Measurements from ENCODE around the gene C2orf68.
"Not testable (repeated sequence)": the region's sequence is repeated elsewhere in the genome, so short reads cannot be mapped to it uniquely, and the experiment has no call there.

C2orf68 gene

DNA sequence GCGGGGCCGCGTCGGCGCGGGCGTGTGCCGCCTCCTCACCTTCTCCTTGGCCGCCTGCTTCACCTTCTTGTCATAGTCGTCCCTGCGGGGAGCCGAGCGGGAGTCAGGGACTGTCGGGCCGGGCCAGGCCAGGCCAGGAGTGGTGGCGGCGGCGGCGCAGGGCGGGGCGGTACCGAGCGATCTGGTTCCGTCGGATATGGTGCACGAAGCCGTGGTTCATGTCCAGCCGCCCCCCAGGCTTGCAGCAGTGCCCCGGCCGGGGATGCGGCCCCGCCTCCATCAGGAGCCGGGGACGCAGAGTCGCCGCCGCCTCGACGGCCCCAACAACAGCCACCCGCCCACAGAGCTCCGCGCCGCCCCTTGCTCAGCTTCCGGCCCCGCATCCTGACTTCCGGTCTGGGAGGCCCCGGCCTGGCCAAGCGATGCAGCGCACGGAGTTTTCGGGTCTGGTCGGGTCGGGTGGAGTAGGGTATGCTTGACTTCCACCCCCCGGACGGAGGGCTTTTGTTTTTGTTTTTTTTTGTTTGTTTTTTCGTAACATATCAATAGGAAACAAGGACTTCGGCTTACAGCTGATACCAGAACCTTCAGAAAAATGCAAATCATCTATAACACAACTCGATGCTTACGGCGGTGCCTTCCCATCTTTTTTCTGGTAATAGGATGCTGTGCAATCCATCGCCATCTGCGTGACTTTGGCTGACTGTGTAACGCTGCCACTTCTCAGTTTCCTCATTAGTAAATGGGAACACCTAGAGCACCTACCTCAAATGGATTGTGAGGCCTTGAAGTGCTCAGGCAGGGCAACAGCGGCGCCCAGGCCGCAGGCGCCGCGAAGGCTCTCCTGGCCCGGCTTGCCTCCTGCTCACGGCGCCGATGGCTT lies at the start of gene C2orf68:
TSS of gene C2orf68 (minus strand) at position 362 of the 883 bp plus-strand sequence. CDS start at position 280, 82 bp downstream.
- DNase-seq (peak; percentile 94), ATAC-seq (peak; percentile 78)

GRCh38 chr2:85661139-85661858 lies 49.4 kb upstream of the C2orf68 start:
- DNase-seq (no peak), ATAC-seq (no peak)

- ATAC-seq (no peak), DNase-seq (no peak)
Observed at GRCh38 chr2:85660725-85661124, 48.9 kb upstream of the C2orf68 start.

- not testable (repeated sequence) for DNase-seq
Observed at GRCh38 chr2:85660301-85660700, 48.4 kb upstream of the C2orf68 start.

DNA sequence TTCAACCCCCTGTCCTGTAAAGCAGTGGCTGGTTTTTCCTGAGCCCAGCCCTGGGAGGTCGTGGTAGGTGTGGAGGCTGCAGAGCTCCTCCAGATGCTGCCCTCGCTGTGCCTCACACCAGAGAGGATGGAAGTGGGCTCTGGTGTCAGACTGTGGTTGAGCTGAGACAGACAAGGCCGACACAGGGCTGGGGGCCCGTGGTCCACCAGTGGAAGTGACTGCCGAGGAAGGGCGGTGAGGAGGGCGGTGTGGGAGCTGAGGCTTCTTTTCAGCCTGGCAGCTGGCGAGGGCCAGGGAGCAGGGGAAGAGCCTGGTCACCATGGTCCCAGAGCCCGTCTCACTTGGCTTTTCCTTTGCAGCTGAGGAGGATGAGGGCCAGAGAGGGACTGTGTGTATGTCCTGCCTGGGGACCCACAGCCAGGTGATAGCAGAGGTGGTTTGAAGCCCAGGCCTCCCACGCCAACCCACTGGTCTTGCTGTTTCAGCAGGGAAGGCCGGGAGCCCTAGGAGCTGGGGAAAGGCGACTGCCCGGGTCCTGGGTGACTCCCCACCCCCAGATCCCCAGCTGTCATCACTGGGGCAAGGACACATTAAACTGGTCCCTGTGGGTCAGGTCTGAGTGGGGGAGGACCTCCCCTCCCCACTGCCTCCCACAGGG lies 47.6 kb upstream of the C2orf68 start:
- ATAC-seq: peak; percentile 16

More at GRCh38 chr2:85660301-85660700, 48.4 kb upstream of the C2orf68 start:
- not testable (repeated sequence) for ATAC-seq

DNA sequence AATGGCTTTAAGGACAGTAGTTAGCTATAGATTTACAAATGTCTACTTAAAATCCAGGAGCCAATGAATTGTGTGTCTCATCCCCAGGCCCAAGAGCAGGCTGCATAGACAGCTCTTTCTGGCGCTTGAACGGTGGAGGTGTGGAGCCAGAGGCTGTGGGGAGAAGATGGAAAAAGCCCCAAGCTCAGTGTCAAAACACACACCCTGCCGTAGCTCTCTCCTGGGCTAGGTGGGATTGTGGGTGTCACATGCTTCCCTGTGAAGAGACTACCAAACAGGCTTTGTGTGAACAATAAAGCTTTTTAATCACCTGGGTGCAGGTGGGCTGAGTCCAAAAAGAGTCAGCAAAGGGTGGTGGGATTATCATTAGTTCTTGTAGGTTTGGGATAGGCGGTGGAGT lies 45.5 kb upstream of the C2orf68 start:
- ATAC-seq, DNase-seq: not testable (repeated sequence)

More for the DNA sequence above, 47.6 kb upstream of the C2orf68 start:
- no peak for DNase-seq

DNA sequence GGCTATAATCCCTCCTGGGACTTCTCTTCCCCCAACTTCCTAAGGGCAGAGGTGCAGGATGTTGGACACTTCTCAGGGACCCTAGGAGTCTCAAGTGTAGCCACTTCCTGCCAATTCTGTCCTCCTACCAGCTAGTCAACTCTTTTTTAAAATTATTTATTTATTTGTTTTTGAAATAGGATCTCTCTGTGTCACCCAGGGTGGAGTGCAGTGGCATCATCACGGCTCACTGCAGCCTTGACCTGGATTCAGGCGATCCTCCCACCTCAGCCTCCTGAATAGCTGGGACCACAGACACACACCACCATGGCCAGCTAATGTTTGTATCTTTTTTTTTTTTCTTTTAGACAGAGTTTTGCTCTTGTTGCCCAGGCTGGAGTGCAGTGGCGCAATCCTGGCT lies 44.6 kb upstream of the C2orf68 start:
- ATAC-seq: no peak
- DNase-seq: no peak

DNA sequence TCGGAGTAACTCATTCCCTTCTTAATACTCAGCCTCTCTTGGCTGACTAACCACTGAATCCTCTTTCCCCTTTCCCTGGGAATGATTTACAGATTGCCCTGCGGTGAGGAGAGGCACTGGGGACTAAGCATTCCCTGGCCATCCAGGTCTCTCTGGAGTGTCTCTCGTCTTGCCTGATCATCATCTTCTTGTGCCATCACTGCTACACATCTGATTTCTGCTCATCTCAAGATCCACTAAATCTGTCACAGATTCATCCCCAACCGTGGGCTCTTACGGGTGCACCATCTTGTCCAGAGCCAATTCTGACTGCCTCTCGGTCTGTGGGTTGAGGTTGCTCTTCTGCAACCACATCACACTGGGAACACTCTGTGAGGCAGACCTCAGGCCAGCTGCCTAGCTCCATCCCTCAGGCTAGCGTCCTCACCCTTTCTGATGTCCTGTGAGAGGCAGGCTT lies 44.1 kb upstream of the C2orf68 start:
- ATAC-seq: no peak
- DNase-seq: no peak

DNA sequence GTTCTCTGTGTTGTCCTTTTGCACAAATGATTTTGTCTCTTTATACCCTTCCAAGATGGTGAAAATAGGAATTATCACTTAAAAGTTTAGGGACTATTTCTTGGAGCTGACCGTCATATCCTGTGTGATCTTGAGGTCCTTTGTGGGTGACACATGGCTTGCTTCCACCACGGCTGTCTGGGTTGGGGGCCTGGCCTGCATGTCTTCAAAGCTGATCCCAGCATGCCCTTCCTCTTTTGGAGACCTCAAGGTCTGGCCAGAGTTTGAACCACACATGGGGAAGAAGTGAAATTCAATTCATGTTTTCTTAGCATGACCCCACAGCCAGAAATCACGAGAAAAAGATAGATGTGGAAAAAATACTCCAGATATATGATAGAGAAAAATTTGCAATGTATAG lies 42.1 kb upstream of the C2orf68 start:
- no peak for ATAC-seq

DNA sequence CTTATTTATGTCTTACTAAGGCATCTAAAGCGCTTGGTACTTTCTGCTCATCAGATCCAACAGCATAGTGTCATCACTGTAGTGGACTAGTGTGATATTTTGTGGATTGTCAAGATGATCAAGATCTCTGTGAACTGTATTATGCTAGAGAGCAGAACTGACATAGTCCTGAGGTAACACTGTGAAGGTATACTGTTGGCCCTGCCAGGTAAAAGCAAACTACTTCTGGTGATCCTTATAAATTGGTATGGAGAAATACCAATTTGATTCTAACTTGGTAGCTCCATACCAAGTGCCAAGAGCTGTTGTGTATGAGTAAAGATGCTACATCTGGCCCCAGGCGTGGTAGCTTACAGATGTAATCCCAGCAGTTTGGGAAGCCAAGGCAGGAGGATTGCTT lies 40.2 kb upstream of the C2orf68 start:
- DNase-seq: no peak
- ATAC-seq: no peak

More for the DNA sequence above, 42.1 kb upstream of the C2orf68 start:
- no peak for DNase-seq

DNA sequence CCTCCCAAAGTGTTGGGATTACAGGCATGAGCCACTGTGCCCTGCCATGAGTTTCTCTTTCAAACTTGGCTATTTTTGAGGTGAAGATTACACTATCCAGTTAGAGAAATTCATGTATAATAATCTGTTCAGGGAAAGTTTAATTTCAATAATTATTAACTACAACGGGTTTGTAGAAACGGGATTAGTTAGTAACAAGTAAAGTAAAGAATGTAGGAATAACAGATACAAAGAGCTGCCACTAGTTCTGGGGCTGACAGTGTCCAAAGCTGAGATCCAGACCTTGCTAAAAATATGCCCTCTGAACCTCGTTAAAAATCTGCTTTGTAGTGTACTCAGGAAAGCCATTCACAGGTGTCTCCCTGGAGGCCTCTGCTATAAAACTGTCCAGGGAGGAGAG lies 39.2 kb upstream of the C2orf68 start:
- DNase-seq: no peak
- ATAC-seq: no peak

GRCh38 chr2:85650456-85650855 lies 38.6 kb upstream of the C2orf68 start:
- DNase-seq (no peak), ATAC-seq (no peak)

- DNase-seq: no peak
Observed at GRCh38 chr2:85649201-85650190, 37.6 kb upstream of the C2orf68 start.

DNA sequence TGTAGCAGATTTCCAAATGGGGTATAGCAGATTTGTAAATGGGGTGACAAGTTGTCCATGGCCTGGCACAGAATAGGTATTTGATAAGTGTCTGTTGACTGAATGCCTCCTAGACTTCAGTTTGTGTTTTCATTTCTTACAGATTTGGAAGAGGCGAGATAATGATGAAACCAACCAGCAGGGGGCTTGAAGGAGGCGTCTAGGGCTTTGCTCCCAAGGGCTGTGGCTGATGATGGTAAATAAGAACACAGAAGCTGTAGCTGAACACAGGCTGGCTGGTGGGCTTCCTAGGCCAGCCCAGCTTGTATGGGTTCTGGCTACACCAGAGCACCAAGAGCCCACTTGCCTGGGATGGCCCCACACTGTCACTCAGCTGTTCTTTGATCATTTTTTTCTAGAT lies 36.8 kb upstream of the C2orf68 start:
- ATAC-seq (no peak), DNase-seq (no peak)

More at GRCh38 chr2:85649201-85650190, 37.6 kb upstream of the C2orf68 start:
- ATAC-seq: no peak

GRCh38 chr2:85647823-85648526 lies 36.1 kb upstream of the C2orf68 start:
- ATAC-seq: no peak

DNA sequence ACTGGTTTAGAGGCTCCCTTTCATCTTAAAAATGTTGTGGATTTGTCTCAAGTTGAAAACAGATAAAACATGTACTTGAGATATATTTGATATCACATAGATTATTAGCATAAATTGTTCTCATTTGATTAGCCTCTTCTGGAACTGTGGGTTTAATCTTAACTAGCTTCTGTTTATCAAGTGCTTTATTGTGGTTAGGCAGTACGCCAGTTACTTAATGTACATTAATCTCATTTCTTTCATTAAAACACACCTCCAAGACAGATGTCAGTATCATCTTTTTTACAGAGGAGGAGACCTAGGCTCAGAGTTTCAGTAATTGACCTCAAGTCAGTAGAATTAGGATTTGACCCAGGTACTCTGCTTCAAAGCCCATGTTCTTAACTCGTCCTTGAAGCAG lies 34.3 kb upstream of the C2orf68 start:
- ATAC-seq (no peak), DNase-seq (no peak)

More at GRCh38 chr2:85647823-85648526, 36.1 kb upstream of the C2orf68 start:
- DNase-seq: no peak

- no peak for DNase-seq
- ATAC-seq: no peak
Observed at GRCh38 chr2:85644909-85645308, 33.0 kb upstream of the C2orf68 start.

- ATAC-seq (peak; percentile 68), DNase-seq (no peak)
Observed at GRCh38 chr2:85642725-85643124, 30.9 kb upstream of the C2orf68 start.

DNA sequence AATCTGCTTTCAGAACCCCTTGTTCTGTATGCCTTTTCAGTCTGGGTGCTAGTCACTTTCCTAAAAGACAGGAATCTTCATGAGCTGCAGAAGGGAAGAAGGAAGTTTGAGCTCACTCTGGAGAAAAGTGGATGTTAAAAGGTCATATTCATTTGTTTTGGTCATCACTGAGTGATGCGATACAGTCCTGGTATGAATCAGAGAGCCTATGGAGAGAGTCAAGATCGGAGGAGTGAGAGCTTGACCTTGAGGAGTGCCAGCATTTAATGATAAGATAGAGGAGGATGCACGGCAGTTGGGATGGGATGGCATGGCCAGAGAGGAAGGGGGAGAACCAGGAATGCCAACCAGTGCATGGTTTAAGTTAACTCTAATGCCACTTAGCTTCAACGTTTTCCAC lies 23.8 kb upstream of the C2orf68 start:
- ATAC-seq (no peak), DNase-seq (no peak)

- ATAC-seq (no peak), DNase-seq (no peak)
Observed at GRCh38 chr2:85635011-85635410, 23.1 kb upstream of the C2orf68 start.

GRCh38 chr2:85631316-85631715 lies 19.4 kb upstream of the C2orf68 start:
- DNase-seq: no peak
- no peak for ATAC-seq
